ENCODE data around the gene USP1. TPM values are rescaled to one million over a fixed set of nuclear protein-coding genes. Genes with fewer than 3 reads are reported as not detected.

Gene USP1
- total RNA-seq, 1 donor from 2014 or later = 24.0 TPM

- Histone ChIP-seq H3K36me3 (ENCODE audit: control insufficient read depth in 3 of 3, insufficient read depth in 3 of 3, low read length in 3 of 3) (no peaks in the 10 kb centered on the region), H3K27me3 (ENCODE audit: control insufficient read depth in 3 of 3, insufficient read depth in 3 of 3, low read length in 3 of 3) (no peaks in the 10 kb centered on the region), H3K4me3 (ENCODE audit: low read length in 3 of 3) (no peak overlapping the region), H3K9ac (ENCODE audit: low read depth in 1 of 3, low read length in 3 of 3) (no peak overlapping the region), H3K9me3 (ENCODE audit: control insufficient read depth in 3 of 3, low read length in 3 of 3) (no peaks in the 10 kb centered on the region), H3K27ac (ENCODE audit: low read depth, low read length) (no peak overlapping the region), H3K4me1 (ENCODE audit: control insufficient read depth in 3 of 3, insufficient read depth in 3 of 3, low read length in 3 of 3) (no peaks in the 10 kb centered on the region)
These were observed 11.8 kb upstream of the USP1 start for GRCh38 chr1:62425041-62425440.

- no peaks in the 10 kb centered on the region for H3K9me3 ChIP-seq (ENCODE audit: control insufficient read depth in 3 of 3, low read length in 3 of 3)
- no peaks in the 10 kb centered on the region for H3K27me3 ChIP-seq (ENCODE audit: control insufficient read depth in 3 of 3, insufficient read depth in 3 of 3, low read length in 3 of 3)
- no peak overlapping the region for H3K4me3 ChIP-seq (ENCODE audit: low read length in 3 of 3)
- H3K27ac ChIP-seq (ENCODE audit: low read depth, low read length) = no peak overlapping the region
- H3K36me3 ChIP-seq (ENCODE audit: control insufficient read depth in 3 of 3, insufficient read depth in 3 of 3, low read length in 3 of 3) = no peaks in the 10 kb centered on the region
- H3K9ac ChIP-seq (ENCODE audit: low read depth in 1 of 3, low read length in 3 of 3) = no peak overlapping the region
- H3K4me1 ChIP-seq (ENCODE audit: control insufficient read depth in 3 of 3, insufficient read depth in 3 of 3, low read length in 3 of 3) = no peaks in the 10 kb centered on the region
These were observed 10.6 kb upstream of the USP1 start for GRCh38 chr1:62426237-62426636.

GRCh38 chr1:62426794-62427193, 10.1 kb upstream of the USP1 start:
- Histone ChIP-seq H3K9ac (ENCODE audit: low read depth in 1 of 3, low read length in 3 of 3) (no peak overlapping the region), H3K4me1 (ENCODE audit: control insufficient read depth in 3 of 3, insufficient read depth in 3 of 3, low read length in 3 of 3) (no peaks in the 10 kb centered on the region), H3K27me3 (ENCODE audit: control insufficient read depth in 3 of 3, insufficient read depth in 3 of 3, low read length in 3 of 3) (no peaks in the 10 kb centered on the region), H3K4me3 (ENCODE audit: low read length in 3 of 3) (no peak overlapping the region), H3K36me3 (ENCODE audit: control insufficient read depth in 3 of 3, insufficient read depth in 3 of 3, low read length in 3 of 3) (no peaks in the 10 kb centered on the region), H3K27ac (ENCODE audit: low read depth, low read length) (no peak overlapping the region), H3K9me3 (ENCODE audit: control insufficient read depth in 3 of 3, low read length in 3 of 3) (no peaks in the 10 kb centered on the region)

- H3K27me3 ChIP-seq (ENCODE audit: control insufficient read depth in 3 of 3, insufficient read depth in 3 of 3, low read length in 3 of 3) = no peaks in the 10 kb centered on the region
These were observed 8.5 kb upstream of the USP1 start for GRCh38 chr1:62428351-62428750.

GRCh38 chr1:62429581-62429980, 7.3 kb upstream of the USP1 start:
- H3K4me1 ChIP-seq (ENCODE audit: control insufficient read depth in 3 of 3, insufficient read depth in 3 of 3, low read length in 3 of 3) = no peaks in the 10 kb centered on the region
- no peaks in the 10 kb centered on the region for H3K9me3 ChIP-seq (ENCODE audit: control insufficient read depth in 3 of 3, low read length in 3 of 3)
- H3K27ac ChIP-seq (ENCODE audit: low read depth, low read length) = no peak overlapping the region
- H3K36me3 ChIP-seq (ENCODE audit: control insufficient read depth in 3 of 3, insufficient read depth in 3 of 3, low read length in 3 of 3) = no peaks in the 10 kb centered on the region
- no peak overlapping the region for H3K9ac ChIP-seq (ENCODE audit: low read depth in 1 of 3, low read length in 3 of 3)
- H3K27me3 ChIP-seq (ENCODE audit: control insufficient read depth in 3 of 3, insufficient read depth in 3 of 3, low read length in 3 of 3) = no peaks in the 10 kb centered on the region
- no peak overlapping the region for H3K4me3 ChIP-seq (ENCODE audit: low read length in 3 of 3)

More at GRCh38 chr1:62428351-62428750, 8.5 kb upstream of the USP1 start:
- no peak overlapping the region for H3K9ac ChIP-seq (ENCODE audit: low read depth in 1 of 3, low read length in 3 of 3)
- H3K36me3 ChIP-seq (ENCODE audit: control insufficient read depth in 3 of 3, insufficient read depth in 3 of 3, low read length in 3 of 3) = no peaks in the 10 kb centered on the region
- no peaks in the 10 kb centered on the region for H3K9me3 ChIP-seq (ENCODE audit: control insufficient read depth in 3 of 3, low read length in 3 of 3)
- H3K4me3 ChIP-seq (ENCODE audit: low read length in 3 of 3) = no peak overlapping the region
- no peaks in the 10 kb centered on the region for H3K4me1 ChIP-seq (ENCODE audit: control insufficient read depth in 3 of 3, insufficient read depth in 3 of 3, low read length in 3 of 3)
- no peak overlapping the region for H3K27ac ChIP-seq (ENCODE audit: low read depth, low read length)

- no peak overlapping the region for H3K9ac ChIP-seq (ENCODE audit: low read depth in 1 of 3, low read length in 3 of 3)
- no peaks in the 10 kb centered on the region for H3K36me3 ChIP-seq (ENCODE audit: control insufficient read depth in 3 of 3, insufficient read depth in 3 of 3, low read length in 3 of 3)
- no peak overlapping the region for H3K27ac ChIP-seq (ENCODE audit: low read depth, low read length)
- H3K27me3 ChIP-seq (ENCODE audit: control insufficient read depth in 3 of 3, insufficient read depth in 3 of 3, low read length in 3 of 3) = no peaks in the 10 kb centered on the region
- peaks cover 10 to 18% (median 13%) of the 10 kb centered on the region in 3 donors for H3K4me1 ChIP-seq (ENCODE audit: control insufficient read depth in 3 of 3, insufficient read depth in 3 of 3, low read length in 3 of 3)
- no peak overlapping the region for H3K4me3 ChIP-seq (ENCODE audit: low read length in 3 of 3)
- H3K9me3 ChIP-seq (ENCODE audit: control insufficient read depth in 3 of 3, low read length in 3 of 3) = no peaks in the 10 kb centered on the region
These were observed 2.8 kb upstream of the USP1 start for GRCh38 chr1:62433861-62434617.

- H3K27me3 ChIP-seq (ENCODE audit: control insufficient read depth in 3 of 3, insufficient read depth in 3 of 3, low read length in 3 of 3) = no peaks in the 10 kb centered on the region
- H3K36me3 ChIP-seq (ENCODE audit: control insufficient read depth in 3 of 3, insufficient read depth in 3 of 3, low read length in 3 of 3) = no peaks in the 10 kb centered on the region
- H3K27ac ChIP-seq (ENCODE audit: low read depth, low read length) = no peak overlapping the region
- no peaks in the 10 kb centered on the region for H3K9me3 ChIP-seq (ENCODE audit: control insufficient read depth in 3 of 3, low read length in 3 of 3)
- no peak overlapping the region for H3K9ac ChIP-seq (ENCODE audit: low read depth in 1 of 3, low read length in 3 of 3)
- H3K4me1 ChIP-seq (ENCODE audit: control insufficient read depth in 3 of 3, insufficient read depth in 3 of 3, low read length in 3 of 3) = peaks cover 10 to 18% (median 13%) of the 10 kb centered on the region in 3 donors
- no peak overlapping the region for H3K4me3 ChIP-seq (ENCODE audit: low read length in 3 of 3)
These were observed 2.2 kb upstream of the USP1 start for GRCh38 chr1:62434618-62435001.

GRCh38 chr1:62435231-62436038, 1.4 kb upstream of the USP1 start:
- Histone ChIP-seq H3K9me3 (ENCODE audit: control insufficient read depth in 3 of 3, low read length in 3 of 3) (no peaks in the 10 kb centered on the region), H3K27ac (ENCODE audit: low read depth, low read length) (peak overlapping the region; percentile 97)

GRCh38 chr1:62436039-62436465, 797 bp upstream of the USP1 start:
- Histone ChIP-seq H3K27me3 (ENCODE audit: control insufficient read depth in 3 of 3, insufficient read depth in 3 of 3, low read length in 3 of 3) (no peaks in the 10 kb centered on the region), H3K27ac (ENCODE audit: low read depth, low read length) (peak overlapping the region; percentile 97), H3K36me3 (ENCODE audit: control insufficient read depth in 3 of 3, insufficient read depth in 3 of 3, low read length in 3 of 3) (no peaks in the 10 kb centered on the region), H3K9me3 (ENCODE audit: control insufficient read depth in 3 of 3, low read length in 3 of 3) (no peaks in the 10 kb centered on the region), H3K4me3 (ENCODE audit: low read length in 3 of 3) (peak overlapping the region; percentile 88 to 94 (median 90)), H3K9ac (ENCODE audit: low read depth in 1 of 3, low read length in 3 of 3) (peak overlapping the region; percentile 98 to 99 (median 98)), H3K4me1 (ENCODE audit: control insufficient read depth in 3 of 3, insufficient read depth in 3 of 3, low read length in 3 of 3) (peaks cover 13 to 21% (median 15%) of the 10 kb centered on the region in 3 donors)

More at GRCh38 chr1:62435231-62436038, 1.4 kb upstream of the USP1 start:
- H3K4me1 ChIP-seq (ENCODE audit: control insufficient read depth in 3 of 3, insufficient read depth in 3 of 3, low read length in 3 of 3) = peaks cover 11 to 21% (median 13%) of the 10 kb centered on the region in 3 donors
- peak overlapping the region; percentile 88 to 94 (median 90) for H3K4me3 ChIP-seq (ENCODE audit: low read length in 3 of 3)
- no peaks in the 10 kb centered on the region for H3K36me3 ChIP-seq (ENCODE audit: control insufficient read depth in 3 of 3, insufficient read depth in 3 of 3, low read length in 3 of 3)
- peak overlapping the region; percentile 98 to 99 (median 98) for H3K9ac ChIP-seq (ENCODE audit: low read depth in 1 of 3, low read length in 3 of 3)
- H3K27me3 ChIP-seq (ENCODE audit: control insufficient read depth in 3 of 3, insufficient read depth in 3 of 3, low read length in 3 of 3) = no peaks in the 10 kb centered on the region
